ENCODE measurements around the gene KRT33B. TPM values are rescaled to one million over a fixed set of nuclear protein-coding genes. Genes with fewer than 3 reads are reported as not detected.

KRT33B gene
- not detected in 2 replicates for total RNA-seq

DNA sequence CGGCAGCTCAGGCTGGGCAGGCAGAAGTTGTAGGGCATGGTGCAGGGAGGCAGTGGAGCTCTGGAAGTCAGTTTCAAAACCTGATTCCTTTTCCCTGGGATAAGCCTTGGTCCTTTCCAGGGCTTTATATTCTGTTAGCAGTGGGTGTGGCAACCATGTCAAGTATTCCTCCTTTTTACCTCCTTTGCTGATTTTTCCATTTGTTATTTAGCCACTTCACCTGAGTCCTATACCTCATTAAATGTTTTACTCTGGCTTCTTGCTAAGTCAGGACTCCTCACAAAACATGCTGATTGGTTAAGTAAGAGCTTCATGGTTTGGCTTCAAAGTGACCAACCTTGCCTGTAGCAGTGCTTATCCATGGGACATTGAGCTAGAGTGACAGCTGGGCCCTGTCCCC, at the start of gene KRT33B:
Gene KRT33B (minus strand): TSS at position 101 of the 400 bp plus-strand sequence. CDS start 63 bp downstream, at position 38.

DNA sequence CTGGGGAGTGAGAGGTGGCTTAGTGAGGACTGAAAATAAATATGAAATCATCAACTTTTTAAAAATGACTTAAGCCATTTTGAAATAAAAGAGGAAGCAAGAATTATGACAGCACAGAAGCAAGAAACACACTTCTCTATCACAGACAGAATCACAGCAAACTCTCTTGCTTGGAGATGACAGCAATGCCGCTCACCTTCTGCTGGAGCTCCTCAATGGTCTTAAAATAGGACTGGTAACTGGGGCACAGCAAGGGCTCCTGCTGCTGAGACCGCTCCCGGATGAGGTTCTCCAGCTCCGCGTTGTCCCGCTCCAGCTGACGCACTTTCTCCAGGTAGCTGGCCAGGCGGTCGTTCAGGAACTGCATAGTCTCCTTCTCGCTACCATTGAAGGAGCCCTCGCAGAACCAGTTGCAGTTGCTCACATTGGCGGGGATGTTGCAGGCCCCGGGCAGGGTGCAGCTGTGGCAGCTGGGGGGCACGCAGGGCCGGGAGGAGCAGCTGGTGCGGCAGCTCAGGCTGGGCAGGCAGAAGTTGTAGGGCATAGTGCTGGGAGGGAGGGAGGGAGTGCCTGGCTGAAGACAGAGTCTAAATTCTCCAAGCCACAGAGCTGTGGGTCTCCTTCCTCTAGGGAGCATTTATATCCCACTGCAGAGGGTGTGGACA, 27.5 kb upstream of the KRT33B start, which contains the start of gene KRT31:
Gene KRT31 (minus strand): TSS at position 613 of the 665 bp plus-strand sequence. CDS start 69 bp downstream, at position 544.

DNA sequence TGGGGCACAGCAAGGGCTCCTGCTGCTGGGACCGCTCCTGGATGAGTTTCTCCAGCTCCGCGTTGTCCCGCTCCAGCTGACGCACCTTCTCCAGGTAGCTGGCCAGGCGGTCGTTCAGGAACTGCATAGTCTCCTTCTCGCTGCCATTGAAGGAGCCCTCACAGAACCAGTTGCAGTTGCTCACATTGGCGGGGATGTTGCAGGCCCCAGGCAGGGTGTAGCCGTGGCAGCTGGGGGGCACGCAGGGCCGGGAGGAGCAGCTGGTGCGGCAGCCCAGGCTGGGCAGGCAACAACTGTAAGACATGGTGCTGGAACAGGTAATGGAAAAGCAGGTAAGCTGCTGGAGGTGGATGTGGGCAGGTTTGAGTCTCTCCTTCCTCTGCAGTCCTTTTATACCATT, 12.3 kb upstream of the KRT33B start, which contains the start of gene KRT34:
Gene KRT34 (minus strand): TSS at position 364 of the 400 bp plus-strand sequence. CDS start 60 bp downstream, at position 304.

DNA sequence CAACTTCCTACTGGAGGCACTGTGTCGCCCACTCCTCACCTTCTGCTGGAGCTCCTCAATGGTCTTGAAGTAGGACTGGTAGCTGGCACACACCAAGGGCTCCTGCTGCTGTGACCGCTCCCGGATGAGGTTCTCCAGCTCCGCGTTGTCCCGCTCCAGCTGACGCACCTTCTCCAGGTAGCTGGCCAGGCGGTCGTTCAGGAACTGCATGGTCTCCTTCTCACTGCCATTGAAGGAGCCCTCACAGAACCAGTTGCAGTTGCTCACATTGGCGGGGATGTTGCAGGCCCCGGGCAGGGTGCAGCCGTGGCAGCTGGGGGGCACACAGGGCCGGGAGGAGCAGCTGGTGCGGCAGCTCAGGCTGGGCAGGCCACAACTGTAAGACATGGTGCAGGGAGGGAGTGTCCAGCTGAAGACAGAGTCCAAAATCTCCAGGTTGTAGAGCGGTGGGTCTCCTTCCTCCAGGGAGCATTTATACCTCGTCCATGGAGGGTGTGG, 19.2 kb downstream of the KRT33B start, which contains the start of gene KRT33A:
Gene KRT33A (minus strand): TSS at position 448 of the 498 bp plus-strand sequence. CDS start 61 bp downstream, at position 387.

DNA sequence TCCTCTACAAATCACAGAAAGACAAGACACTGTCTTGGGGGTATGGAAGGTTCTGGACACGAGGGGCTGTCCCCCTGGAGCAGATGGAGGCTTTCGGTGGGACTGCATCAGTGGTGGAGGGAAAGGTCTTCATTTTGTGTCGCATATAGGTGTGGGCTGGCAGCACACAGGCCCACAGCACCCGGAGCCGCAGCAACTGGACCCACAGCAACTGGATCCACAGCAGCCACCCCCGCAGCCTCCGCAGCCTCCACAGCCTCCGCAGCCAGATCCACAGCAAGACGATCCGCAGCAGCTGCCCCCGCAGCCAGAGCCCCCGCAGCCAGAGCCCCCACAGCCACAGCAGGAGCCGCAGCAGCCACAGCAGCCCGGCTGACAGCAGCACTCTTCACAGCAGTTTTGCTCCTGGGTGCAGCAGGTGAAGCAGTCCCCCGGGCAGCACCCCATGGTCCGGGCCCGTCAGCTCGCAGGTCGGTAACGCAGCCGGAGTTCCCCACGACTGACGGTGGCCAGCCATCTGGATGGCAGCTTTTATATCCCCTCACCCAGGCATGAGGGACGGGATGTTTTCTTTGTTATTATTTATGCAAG, 54.3 kb downstream of the KRT33B start, which contains the start of gene KRTAP17-1:
Gene KRTAP17-1 (minus strand): TSS at position 507 of the 591 bp plus-strand sequence. CDS start 60 bp downstream, at position 447.

Other genes starting within 250 kb of the KRT33B start
- gene KRTAP4-12, start 245.6 kb downstream of the KRT33B start, total RNA-seq: not detected in 2 replicates
- not detected in 2 replicates for gene KRTAP4-6, start 229.3 kb downstream of the KRT33B start, total RNA-seq
- gene KRTAP4-5, start 220.0 kb downstream of the KRT33B start, total RNA-seq: not detected in 2 replicates
- not detected in 2 replicates for gene KRTAP4-4, start 209.1 kb downstream of the KRT33B start, total RNA-seq
- not detected in 2 replicates for gene KRTAP4-3, start 201.6 kb downstream of the KRT33B start, total RNA-seq
- gene KRTAP4-2, start 191.6 kb downstream of the KRT33B start, total RNA-seq: not detected in 2 replicates
- gene KRTAP4-1, start 184.9 kb downstream of the KRT33B start, total RNA-seq: not detected in 2 replicates
- gene KRTAP9-1, start 179.9 kb downstream of the KRT33B start, total RNA-seq: not detected in 2 replicates
- gene KRTAP9-2, start 143.2 kb downstream of the KRT33B start, total RNA-seq: not detected in 2 replicates
- gene KRTAP9-3, start 137.4 kb downstream of the KRT33B start, total RNA-seq: not detected in 2 replicates
- gene KRTAP9-8, start 131.8 kb downstream of the KRT33B start, total RNA-seq: not detected in 2 replicates
- gene KRTAP9-4, start 120.1 kb downstream of the KRT33B start, total RNA-seq: not detected in 2 replicates
- gene KRTAP9-9, start 114.4 kb downstream of the KRT33B start, total RNA-seq: not detected in 2 replicates
- not detected in 2 replicates for gene KRTAP9-6, start 104.4 kb downstream of the KRT33B start, total RNA-seq
- not detected in 2 replicates for gene KRTAP9-7, start 94.1 kb downstream of the KRT33B start, total RNA-seq
- gene KRTAP29-1, start 67.0 kb downstream of the KRT33B start, total RNA-seq: not detected in 2 replicates
- not detected in 2 replicates for gene KRTAP16-1, start 60.5 kb downstream of the KRT33B start, total RNA-seq
- gene KRTAP17-1, start 54.1 kb downstream of the KRT33B start, total RNA-seq: not detected in 2 replicates
- not detected in 2 replicates for gene KRT33A, start 19.0 kb downstream of the KRT33B start, total RNA-seq
- gene KRT34, start 12.5 kb upstream of the KRT33B start, total RNA-seq: 0.37 and 0.59 TPM in 2 replicates
- not detected in 2 replicates for gene KRT31, start 27.8 kb upstream of the KRT33B start, total RNA-seq
- gene KRT37, start 54.8 kb upstream of the KRT33B start, total RNA-seq: not detected in 2 replicates
- gene KRT38, start 71.2 kb upstream of the KRT33B start, total RNA-seq: not detected in 2 replicates
- gene KRT32, start 97.6 kb upstream of the KRT33B start, total RNA-seq: not detected in 2 replicates
- not detected in 2 replicates for gene KRT35, start 111.3 kb upstream of the KRT33B start, total RNA-seq
- not detected in 2 replicates for gene KRT36, start 120.1 kb upstream of the KRT33B start, total RNA-seq
- not detected in 2 replicates for gene KRT13, start 135.8 kb upstream of the KRT33B start, total RNA-seq
- gene KRT15, start 149.1 kb upstream of the KRT33B start, total RNA-seq: 0.78 TPM in 1 of 2 replicates, not detected in the other
- 3.7 and 12.5 TPM in 2 replicates for gene KRT19, start 158.5 kb upstream of the KRT33B start, total RNA-seq
- gene KRT9, start 202.2 kb upstream of the KRT33B start, total RNA-seq: not detected in 2 replicates
- gene KRT14, start 217.1 kb upstream of the KRT33B start, total RNA-seq: 0.59 TPM in 1 of 2 replicates, not detected in the other
- gene KRT16, start 243.0 kb upstream of the KRT33B start, total RNA-seq: not detected in 2 replicates

Measured in subcutaneous preadipocyte (primary cell).